GM19468 (cell line): ENCODE data around the gene EPB41L4B.

Experiments
- ATAC-seq: cut with Tn5 transposase; IDR thresholded peaks from one replicate; pipeline ENCODE4 v1.9.1; 2021; ENCODE audit warnings: mild to moderate bottlenecking, moderate library complexity, moderate number of reproducible peaks; ENCODE audit not compliant: unreplicated experiment; ENCODE audit errors: extremely low read depth

EPB41L4B gene

DNA sequence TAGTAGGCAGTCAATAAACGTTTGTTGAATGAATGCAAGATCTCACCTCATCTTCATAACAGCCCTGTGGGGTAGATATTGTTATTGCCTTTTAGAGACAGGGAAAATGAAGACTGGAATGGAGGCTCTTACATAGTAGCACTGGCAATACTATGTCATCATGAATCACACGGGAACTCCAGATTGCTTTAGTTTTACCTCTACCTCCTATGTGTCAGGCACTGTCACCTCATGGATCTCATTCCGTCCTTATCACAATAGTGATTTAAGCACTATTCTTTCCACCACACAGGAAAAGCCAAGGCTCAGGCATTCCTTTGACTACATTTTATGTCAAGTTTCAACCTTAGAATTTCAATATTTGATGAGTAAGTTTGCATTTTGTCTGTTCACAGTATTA, 2.9 kb upstream of the EPB41L4B start:
- ATAC-seq: no peak

DNA sequence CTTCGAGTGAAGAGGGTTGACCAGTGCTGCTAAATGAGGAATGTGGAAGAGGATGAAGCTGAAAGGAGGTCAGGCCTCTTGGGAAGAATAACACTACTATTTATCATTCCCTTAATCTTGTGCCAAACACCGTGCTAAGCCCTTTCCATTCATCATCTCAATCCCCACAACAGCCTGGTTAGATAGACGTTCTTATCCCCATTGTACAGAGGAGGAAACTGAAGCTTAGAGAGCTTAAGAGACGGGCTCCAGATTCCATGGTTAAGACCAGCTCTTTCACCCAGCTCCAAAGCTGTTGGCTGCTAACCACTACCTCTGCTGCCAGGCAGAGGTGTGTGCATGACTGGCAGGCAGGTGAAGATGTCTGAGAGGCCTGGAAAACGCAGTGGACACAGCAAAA, 868 bp upstream of the EPB41L4B start:
- ATAC-seq: no peak

DNA sequence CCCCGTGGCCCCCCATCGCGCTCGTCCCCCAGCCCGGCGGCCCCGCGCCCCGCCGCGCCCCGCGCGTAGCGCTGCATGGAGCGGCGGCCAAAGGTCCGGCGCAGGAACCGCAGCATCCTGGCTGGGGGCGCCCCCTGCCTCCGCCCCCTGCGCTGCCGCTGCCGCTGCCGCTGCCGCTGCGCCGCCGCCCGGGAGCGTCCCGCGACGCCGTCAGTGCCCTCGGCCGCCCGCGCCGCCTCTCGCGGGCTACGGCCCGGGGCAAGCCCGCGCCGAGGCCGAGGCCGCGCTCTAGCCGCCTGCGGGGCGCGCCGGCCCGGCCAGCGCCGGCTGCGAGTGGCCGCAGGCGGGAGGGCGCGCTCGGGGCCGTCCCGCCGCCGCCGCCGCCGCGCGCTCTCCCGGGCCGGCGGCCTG, 523 bp downstream of the EPB41L4B start:
- ATAC-seq: no peak

DNA sequence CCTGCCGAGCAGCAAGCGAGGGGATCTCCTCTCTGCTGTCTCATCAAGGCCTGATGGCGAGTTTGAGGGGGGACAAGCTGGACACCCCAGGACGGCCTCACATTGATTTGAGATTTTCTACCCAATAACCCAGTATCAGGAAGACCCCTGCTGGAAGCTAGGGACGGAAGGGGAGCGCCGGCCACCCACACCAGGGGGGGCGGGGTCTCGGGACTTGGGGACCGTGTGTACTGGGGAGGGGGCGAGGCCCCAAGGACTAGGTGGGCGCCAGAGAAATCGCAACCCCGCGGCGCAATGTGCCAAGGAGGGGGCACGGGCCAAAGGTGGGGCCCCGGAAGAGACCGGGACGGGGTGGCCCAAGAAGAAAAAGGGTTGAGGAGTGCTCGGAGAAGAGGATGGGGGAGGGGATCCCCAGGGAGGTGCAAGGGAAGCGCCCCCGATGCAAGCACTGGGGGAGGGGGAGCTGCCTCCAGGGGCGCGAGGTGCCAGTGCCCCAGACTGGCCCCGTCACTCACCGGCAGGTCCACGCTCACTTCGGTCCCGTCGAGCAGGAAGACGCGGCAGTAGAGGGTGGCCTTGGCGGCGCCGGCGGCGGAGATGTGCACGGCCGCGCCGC, 1.1 kb downstream of the EPB41L4B start:
- no peak for ATAC-seq

DNA sequence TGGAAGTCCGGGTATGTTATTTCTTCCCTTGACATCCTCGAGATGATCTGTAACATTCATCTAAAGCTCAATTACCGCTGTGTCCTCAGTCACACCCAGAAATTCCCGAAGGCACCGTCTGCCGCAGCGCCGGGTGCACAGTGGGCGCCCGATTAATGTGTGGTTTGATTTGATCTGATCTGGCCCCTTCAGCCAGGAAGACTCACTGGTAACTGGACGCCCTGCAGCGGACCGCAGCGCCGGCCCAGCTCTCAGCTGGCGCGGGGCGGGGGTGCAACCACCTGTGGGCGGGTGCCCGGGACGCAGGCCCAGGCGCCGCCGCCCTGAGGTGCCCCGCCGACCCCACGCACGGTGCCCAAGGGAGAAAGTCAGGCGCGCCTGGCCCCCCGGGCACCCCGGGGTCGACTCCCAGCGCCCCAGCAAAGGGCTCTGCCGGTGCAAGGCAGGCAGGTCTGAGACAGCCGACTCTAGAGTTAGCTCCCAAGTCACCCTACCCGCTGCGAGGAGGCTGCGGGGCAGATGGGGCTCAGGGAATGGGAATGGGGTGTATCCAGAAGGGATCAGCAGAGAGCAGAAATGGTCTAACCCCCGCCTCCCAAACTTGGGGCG, 1.7 kb downstream of the EPB41L4B start:
- ATAC-seq: no peak

DNA sequence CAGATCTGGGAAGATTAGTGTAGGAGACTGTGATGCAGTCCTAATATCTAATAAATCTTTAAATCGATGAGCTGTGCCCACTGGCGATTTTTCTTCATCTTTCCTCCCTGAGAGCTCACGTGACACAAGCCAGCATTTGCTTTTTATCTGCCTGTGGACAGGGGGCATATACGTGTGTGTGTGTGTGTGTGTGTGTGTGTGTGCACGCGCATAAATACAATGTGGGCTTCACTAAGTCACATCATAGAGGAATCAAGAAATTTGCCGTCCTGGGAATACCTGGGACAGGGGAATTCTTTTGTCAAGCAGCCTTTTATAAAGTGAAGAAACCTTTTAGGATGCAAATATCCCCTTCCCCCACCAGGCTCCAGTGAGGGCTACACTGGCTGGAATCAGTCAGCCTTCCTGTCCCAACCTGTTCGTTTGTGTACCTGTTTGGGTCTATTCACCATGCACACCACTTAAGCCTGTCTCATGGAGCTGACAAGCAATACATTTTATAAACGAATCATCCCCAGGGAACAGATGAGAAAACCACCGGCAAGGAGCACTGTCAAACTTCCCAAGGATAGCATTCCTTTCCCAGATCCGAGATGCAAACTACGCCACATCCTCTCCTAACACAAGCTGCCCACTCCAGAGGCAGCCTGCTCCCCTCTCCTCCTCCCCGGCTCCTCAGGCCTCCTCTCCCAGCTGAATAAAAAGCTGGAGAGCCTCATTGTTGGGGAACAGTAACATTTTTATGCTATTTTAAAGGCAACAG, 2.7 kb downstream of the EPB41L4B start:
- ATAC-seq: no peak

DNA sequence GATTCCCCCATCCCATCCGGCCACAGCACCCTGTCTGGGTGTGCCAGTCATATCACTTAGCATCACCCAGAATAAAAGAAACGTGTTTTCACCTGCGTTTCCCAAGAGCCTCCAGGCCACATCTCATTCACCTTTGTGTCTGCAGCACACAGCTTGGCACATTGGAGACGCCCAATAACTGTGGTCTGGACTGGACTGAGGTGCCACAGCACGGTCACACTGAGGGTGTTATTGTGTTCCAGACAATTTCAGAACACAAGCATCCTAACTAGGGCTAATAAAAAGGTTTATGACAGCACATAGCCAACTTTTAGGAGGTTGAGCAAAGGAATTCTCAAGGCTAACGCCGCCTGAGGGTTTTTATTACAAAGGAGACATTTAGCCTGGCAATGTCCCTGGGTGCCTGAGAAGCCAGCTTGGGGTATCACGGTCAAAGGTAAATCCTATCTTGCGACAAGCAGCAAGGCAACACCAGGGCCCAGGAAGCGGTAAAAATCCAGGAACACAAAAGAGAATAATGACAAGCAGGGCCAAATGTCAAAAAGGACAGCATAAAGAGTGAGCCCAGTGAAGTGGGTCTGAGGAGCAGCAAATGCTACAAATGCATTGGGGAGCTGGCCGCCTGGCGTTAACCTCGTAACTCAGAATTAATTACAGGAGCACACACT, 3.4 kb downstream of the EPB41L4B start:
- ATAC-seq: no peak

DNA sequence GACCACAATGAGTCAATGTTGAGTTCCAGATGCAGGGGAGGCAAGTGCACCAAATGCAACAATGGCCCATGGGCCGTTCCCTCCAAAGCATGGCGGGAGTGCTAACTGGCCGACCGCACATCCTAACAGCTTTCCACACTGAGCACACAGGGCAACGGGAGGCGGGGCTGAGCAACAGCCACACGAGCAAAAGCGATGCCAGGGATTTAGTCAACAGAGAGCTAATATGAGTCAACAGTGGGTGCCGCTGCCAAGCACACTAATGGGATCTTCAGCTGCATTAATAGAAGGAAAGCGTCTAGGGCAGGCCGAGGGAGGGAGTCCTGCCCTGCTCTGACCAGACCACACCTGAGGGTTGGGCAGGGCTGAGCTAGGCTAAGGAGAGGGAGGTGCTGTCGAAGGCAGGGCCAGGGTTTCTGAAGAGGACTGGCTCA, 4.6 kb downstream of the EPB41L4B start:
- ATAC-seq: no peak

DNA sequence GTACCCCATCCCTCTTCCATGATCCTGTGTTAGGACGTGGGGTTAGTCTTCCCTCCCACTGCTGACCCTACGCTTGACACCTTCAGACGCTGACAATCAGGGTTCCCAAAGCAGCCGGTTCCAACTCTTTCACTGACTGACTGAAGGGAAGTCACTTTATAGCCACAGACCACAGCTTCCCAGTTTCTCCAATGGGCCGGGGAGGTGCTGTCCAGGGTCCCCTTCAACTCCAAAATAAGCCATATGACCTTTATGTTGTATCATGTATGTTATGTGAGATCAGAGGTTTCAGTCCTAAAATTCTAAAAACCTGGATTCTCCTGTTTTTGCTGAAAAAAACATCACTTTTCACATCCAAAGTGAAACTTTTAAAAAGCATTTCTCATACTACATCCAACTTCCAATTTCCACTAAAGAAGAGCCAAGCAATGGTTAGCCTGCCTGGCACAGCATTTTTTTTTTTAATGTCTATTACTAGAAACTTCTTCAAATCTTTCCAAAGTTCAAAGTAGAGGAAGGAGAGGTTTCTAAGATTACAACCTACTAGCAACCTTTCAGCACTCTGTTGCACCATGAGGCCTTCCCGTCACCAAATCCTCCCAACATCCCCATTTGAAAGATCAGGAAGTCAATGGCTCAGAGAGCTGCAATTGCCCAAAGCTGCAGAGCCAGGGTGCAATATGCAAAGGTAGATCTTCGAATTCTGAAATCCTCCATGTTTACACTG, 5.2 kb downstream of the EPB41L4B start:
- no peak for ATAC-seq

DNA sequence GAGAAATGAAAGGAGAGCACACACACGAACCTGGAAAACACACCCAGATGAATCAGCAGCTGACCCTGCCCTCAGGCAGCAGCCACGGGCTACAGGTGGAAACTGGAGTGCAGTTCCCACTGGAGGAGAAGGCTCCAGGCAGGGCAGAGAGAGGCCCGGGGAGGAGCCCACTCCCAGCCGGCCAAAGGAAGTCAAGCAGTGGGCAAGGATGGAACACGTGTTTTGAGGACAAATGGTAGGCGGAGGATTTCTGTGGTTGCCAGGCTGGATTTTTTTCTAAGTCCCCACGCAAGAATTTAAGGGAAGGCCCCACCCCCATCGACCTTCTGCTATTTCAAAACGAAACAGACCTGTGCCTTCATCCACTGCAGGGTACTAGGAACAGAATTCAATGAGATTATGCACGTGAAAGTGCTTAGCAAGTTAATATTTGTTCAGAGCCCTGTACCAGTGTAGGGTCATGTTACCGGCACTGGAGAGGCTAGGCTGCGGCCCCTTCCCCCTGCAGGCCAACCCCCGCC, 6.8 kb downstream of the EPB41L4B start:
- ATAC-seq: no peak

DNA sequence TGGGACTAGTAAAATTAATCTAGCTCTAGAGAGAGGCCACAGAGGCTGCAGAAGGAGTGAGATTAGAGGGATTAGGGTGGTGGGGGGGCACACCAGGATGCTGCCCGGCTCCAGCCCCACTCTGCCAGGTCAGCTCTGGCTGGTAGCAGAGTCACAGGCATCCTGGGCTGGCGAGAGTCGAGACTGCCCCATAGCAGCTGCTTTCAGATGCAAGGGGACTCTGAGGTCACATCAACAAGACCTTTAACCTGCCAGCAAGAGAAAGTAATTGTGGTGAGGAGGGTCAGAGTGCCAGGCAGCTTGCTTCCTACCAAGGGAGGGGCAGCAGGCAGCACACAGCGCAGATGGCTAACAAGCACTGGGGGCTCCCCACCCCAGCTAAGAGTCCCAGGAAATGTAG, 7.5 kb downstream of the EPB41L4B start:
- ATAC-seq: no peak

DNA sequence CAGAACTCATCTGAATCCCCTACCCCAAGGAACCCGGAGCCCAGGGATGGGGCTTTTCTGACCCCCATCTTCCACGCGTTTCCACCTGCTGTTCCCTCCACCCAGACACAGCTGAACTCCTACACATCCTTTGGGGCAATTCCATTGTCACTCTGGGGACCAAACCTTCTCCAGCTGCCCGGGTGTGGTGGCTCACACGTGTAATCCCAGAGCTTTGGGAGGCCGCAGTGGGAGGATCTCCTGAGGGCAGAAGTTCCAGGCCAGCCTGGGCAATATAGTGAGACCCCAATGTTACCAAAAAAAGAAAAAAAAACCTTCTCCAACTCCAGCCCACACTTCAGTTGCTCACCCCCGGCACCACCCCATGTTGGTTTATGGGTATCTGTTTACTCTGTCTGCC, 8.1 kb downstream of the EPB41L4B start:
- ATAC-seq: no peak

DNA sequence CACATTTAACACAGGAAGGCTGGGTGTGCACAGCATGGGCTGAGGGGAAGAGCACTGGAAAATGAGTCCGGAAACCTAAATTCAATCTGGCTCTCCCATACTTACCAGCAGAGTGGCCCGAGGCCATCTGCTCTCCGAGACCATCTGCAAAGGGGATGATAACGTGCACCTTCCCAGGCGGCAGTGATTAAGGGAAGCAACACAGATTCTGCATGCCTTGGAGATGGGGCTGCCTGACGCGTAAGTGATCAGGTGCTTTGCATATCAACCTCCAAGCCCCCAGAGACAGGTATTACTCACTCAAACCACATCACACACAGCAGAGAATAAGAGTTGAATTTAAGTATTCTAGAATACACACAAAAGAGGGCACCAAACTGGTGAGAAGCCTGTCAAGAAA, 9.1 kb downstream of the EPB41L4B start:
- no peak for ATAC-seq

DNA sequence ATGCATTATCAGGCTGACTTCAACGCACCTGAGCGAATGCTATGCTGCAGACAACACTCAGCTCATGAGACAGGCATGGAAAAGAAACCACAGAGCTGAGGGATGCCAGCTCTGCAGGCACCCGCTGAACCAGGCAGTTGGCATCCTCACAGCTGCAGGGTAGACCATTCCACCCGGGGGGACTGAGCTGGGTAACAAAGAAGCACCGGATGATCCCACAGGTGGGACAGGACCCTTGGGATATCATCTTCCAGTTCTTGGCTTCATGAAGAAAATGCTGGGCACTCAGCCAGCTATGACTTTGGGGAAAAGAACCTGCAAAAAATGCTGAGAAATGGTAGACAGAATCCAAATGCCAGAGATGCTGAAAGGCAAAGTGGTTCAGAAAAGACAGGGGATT, 9.6 kb downstream of the EPB41L4B start:
- no peak for ATAC-seq

DNA sequence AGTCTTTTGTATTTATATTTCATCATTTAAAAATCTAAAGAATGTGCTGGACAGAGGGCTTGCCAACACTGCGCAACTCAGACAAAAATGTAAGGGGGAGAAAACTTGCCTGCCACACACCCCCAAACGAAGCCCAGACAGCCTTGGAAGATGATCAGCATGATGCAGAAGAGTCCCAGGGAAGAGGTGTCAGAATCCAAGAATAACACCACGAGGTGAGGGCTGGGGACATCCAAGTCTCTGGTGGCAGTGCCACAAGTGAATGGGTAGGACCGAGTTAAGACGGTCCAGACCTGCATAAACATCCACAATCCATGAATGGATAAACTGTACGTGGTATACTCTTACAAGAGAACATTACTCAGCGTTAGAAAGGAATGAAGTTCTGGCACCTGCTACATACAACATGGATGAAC, 10.4 kb downstream of the EPB41L4B start:
- ATAC-seq: no peak

DNA sequence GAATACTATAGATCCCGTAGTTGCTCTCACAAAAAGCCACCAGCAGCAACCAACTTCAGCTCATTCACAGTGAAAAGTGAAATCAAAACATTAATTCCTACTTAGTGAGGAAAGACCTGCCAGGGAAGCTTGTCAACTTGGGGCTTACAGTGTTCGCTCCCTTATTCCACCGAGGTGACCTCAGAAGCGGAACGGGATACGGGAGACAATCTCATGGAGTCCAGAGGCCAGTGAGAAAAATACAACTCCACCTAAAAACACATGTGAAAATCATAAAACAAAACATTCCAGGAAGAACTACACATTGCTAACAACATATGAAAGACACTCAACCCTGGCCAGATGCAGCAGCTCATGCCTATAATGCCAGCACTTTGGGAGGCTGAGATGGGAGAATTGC, 11.6 kb downstream of the EPB41L4B start:
- ATAC-seq: no peak

DNA sequence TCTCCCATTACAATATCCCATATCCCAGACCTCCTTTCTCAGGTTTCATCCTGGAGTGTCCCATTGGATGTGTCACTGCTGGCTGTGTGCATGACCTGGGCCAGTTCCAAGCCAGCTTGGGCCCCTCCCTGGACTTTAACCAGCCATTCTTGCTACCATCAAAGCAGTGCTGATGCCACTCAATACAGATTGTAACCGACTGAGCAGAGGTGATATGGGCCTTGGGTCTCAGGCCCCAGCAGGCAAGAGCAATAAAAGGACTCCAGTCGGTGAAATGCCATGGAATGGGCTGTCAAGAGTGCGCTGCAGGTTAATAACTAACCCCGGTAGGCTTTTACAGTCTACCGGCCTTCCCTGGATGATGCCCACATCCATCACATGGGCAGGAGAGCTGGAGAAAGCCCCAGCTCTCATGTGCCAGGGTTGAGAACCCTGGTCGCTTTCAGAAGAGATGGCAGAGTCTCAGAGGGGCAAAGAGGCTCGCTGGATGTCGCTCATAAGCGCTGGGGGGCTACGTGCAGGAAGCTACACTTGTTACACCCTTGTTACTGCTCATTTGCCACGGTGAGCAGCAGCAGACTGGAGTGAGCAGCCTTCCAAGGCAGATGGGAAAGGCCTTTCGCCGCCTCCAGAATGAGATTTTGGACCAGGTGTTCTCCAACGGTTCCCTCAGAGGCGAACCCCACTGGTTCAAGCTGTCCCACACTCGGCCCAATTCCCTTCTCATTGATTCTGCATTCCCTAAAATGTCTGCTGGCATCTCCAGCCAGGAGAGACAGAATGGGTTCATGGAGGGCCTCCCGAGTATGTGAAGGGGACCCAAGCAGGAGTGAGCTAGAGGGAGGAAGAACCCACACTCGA, 13.2 kb downstream of the EPB41L4B start:
- ATAC-seq: no peak

DNA sequence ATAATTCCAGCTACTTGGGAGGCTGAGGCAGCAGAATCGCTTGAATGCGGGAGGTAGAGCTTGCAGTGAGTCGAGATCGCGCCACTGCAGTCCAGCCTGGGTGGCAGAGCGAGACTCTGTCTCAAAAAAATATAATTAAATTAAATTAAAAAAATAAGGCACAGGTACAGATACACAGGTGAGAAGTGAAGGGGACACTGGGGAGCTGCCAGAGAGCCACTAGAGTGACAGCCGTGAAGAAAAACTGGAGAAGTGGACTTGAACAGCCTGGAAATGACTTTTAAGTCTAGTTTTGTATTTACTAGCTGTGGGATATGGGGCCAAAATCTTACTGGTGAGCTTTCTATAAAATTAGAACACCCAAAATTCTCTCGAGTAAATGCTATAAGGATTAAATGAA, 15.1 kb downstream of the EPB41L4B start:
- ATAC-seq: no peak

DNA sequence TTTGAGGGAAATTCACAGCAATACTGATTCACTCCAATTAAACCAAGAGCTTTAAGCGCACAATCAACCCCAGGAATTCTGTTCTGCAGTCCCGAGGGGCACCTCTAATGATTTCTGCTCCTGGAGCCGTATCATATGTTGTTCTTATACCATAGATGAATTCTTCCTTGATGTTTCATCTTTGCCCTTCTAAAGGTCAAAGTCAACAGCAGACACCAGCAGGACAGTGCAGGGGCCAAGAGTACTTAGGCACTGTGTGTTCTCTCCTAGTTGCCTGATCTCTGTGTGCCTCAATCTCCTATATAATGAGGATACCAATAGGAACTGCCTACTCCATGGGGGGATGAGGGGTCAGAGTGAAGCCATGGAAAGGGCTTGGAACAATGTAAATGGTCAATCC, 16.5 kb downstream of the EPB41L4B start:
- no peak for ATAC-seq
